SIG-M5 (cell line): ENCODE results near the gene ZCCHC14.
"Not testable (repeated sequence)": the region's sequence is repeated elsewhere in the genome, so short reads cannot be mapped to it uniquely, and the experiment has no call there.

ENCODE experiments used
- DNase-seq: peaks from one replicate; lab custom pipeline; 2025; lab: John Stamatoyannopoulos, UW

ZCCHC14 gene

GRCh38 chr16:87409153-87409552 is 83.7 kb downstream of the ZCCHC14 start:
- DNase-seq: no peak

GRCh38 chr16:87407511-87408112 is 85.2 kb downstream of the ZCCHC14 start:
- no peak for DNase-seq

GRCh38 chr16:87406495-87407088 is 86.2 kb downstream of the ZCCHC14 start:
- DNase-seq: no peak

GRCh38 chr16:87404764-87405625 is 87.8 kb downstream of the ZCCHC14 start:
- no peak for DNase-seq

GRCh38 chr16:87395181-87395842 is 97.5 kb downstream of the ZCCHC14 start:
- no peak for DNase-seq

GRCh38 chr16:87393680-87394055 is 99.2 kb downstream of the ZCCHC14 start:
- no peak for DNase-seq

- DNase-seq: no peak
Observed at GRCh38 chr16:87392821-87393679, 99.8 kb downstream of the ZCCHC14 start.

GRCh38 chr16:87391950-87392820 is 100.6 kb downstream of the ZCCHC14 start, which contains the start of gene MAP1LC3B:
Gene MAP1LC3B (plus strand): TSS chr16:87392336. CDS start chr16:87392428, 92 bp downstream.
- peak; percentile 58 for DNase-seq

GRCh38 chr16:87391324-87391949 is 101.4 kb downstream of the ZCCHC14 start:
- DNase-seq: no peak

- DNase-seq: no peak
Observed at GRCh38 chr16:87390641-87391323, 102.0 kb downstream of the ZCCHC14 start.

- not testable (repeated sequence) for DNase-seq
Observed at GRCh38 chr16:87389914-87390313, 102.9 kb downstream of the ZCCHC14 start.

- DNase-seq: no peak
Observed at GRCh38 chr16:87389245-87389644, 103.6 kb downstream of the ZCCHC14 start.

- DNase-seq: no peak
Observed at GRCh38 chr16:87388818-87389134, 104.0 kb downstream of the ZCCHC14 start.

GRCh38 chr16:87387942-87388817 is 104.6 kb downstream of the ZCCHC14 start:
- DNase-seq: peak; percentile 96

GRCh38 chr16:87384875-87385167 is 108.0 kb downstream of the ZCCHC14 start:
- not testable (repeated sequence) for DNase-seq

GRCh38 chr16:87384162-87384874 is 108.5 kb downstream of the ZCCHC14 start:
- no peak for DNase-seq

- no peak for DNase-seq
Observed at GRCh38 chr16:87383505-87384161, 109.2 kb downstream of the ZCCHC14 start, which contains the start of gene FBXO31. Gene FBXO31 (minus strand): TSS chr16:87383776. CDS start chr16:87383744, 32 bp downstream.
